Activated CD4-positive, alpha-beta T cell treated with anti-CD3 and anti-CD28 coated beads for 36 hours (primary cell): ENCODE results near the gene BHMT2. TPM values are rescaled to one million over a fixed set of nuclear protein-coding genes. Genes with fewer than 3 reads are reported as not detected.

Experiments used
- ATAC-seq: fragments of 200-7000 bp; cut with Tn5 transposase; one replicate; pipeline ENCODE4 v1.10.0; 2021; ENCODE audit warnings: mild to moderate bottlenecking, moderate library complexity
- CTCF ChIA-PET: fragments of 350-600 bp; sonication (Branson Sonifier 250); formaldehyde crosslinking; loops from one replicate; lab custom pipeline; 2021; ENCODE audit warnings: antibody characterized with exemption; lab: Charles Lee
- POLR2A ChIA-PET: fragments of 350-600 bp; sonication (Branson Sonifier 250); formaldehyde crosslinking; loops from one replicate; lab custom pipeline; 2021; ENCODE audit warnings: antibody characterized with exemption, inconsistent platforms; lab: Charles Lee
- DNase-seq: peaks from one replicate; pipeline ENCODE4 v3.0.0-alpha.2; 2020
- H3K27ac Mint-ChIP-seq: one replicate; pipeline ENCODE4 v1.8.0; 2021; ENCODE audit warnings: mixed read lengths
- H3K27me3 Mint-ChIP-seq: one replicate; pipeline ENCODE4 v1.8.0; 2021; ENCODE audit warnings: mixed read lengths
- H3K36me3 Mint-ChIP-seq: one replicate; pipeline ENCODE4 v1.8.0; 2021; ENCODE audit warnings: low read depth, mixed read lengths
- H3K4me1 Mint-ChIP-seq: one replicate; pipeline ENCODE4 v1.8.0; 2021; ENCODE audit warnings: mixed read lengths
- H3K4me3 Mint-ChIP-seq: one replicate; pipeline ENCODE4 v1.8.0; 2021; ENCODE audit warnings: mild to moderate bottlenecking, moderate library complexity, mixed read lengths
- H3K9me3 Mint-ChIP-seq: one replicate; pipeline ENCODE4 v1.8.0; 2021; ENCODE audit warnings: low read depth, mixed read lengths
- intact Hi-C, 2 experiments: fragments of 100-400 bp; cut with DNase I in 1 of 2; cut with micrococcal nuclease in 1 of 2; formaldehyde crosslinking; loops; one replicate each; pipeline versions ENCODE4 v1.14.2 to v1.15.1; 2022 to 2024; cut with DNase I, micrococcal nuclease
- total RNA-seq, 2 experiments: library from RNA; stranded (reverse); gene quantifications; one replicate each; pipeline ENCODE4 v1.2.3, GENCODE V29; 2021

BHMT2 gene
- total RNA-seq, 2 experiments from 2014 or later, result not detected

DNA sequence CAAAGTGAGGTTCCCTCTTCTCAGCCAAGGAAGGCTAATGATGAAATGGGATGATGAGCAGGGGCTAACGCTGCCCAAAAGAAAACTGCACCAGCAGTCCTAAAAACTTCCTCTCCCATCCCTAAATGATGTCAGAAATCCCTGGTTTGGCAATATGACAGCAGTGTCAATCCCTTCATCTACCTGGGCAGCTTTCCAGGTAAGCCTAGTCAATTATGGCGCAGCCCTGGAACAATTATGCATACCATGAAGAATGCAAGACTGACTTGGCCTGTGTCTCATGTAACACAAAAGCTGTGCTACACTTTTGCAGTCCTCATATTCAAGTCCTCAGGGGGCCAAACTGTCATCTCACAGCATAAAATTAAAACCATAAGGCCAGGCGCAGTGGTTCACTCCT lies 7.1 kb upstream of the BHMT2 start:
- no peak for ATAC-seq
- H3K27me3 Mint-ChIP-seq, result peaks cover 13% of the 10 kb centered on the region
- H3K4me3 Mint-ChIP-seq, result no peak overlapping the region
- H3K36me3 Mint-ChIP-seq, result no peaks in the 10 kb centered on the region
- intact Hi-C loops, result no loop called here
- ChIA-PET CTCF (interaction anchor here (1.1 to 2.0 kb wide), 2 partner anchors 37 to 70 kb away, joined by 3 to 6 read pairs; no protein-coding TSS in a partner anchor), POLR2A (no interaction called here)
- no peak overlapping the region for H3K27ac Mint-ChIP-seq
- no peaks in the 10 kb centered on the region for H3K9me3 Mint-ChIP-seq
- no peaks in the 10 kb centered on the region for H3K4me1 Mint-ChIP-seq
- DNase-seq, result no peak

DNA sequence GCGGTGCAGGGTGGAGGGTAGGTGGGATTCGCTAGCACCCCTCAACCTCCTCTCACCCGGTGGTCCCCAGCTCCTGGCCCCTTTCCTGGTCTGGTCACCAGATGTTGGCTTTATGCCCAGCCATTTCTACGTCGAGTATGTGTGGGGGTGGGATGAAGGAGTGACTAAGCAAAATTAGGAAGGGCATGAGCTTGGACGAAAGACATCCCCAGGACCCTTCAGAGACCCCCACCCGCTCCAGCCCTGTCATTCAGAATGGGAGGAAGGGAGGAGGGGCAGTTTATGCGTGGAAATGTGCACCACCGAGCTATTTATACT lies 742 bp downstream of the BHMT2 start:
- CTCF ChIA-PET, result interaction anchor here (1.2 to 1.5 kb wide), 2 partner anchors 13 to 63 kb away, joined by 4 read pairs; no protein-coding TSS in a partner anchor
- H3K4me1 Mint-ChIP-seq, result no peaks in the 10 kb centered on the region

DNA sequence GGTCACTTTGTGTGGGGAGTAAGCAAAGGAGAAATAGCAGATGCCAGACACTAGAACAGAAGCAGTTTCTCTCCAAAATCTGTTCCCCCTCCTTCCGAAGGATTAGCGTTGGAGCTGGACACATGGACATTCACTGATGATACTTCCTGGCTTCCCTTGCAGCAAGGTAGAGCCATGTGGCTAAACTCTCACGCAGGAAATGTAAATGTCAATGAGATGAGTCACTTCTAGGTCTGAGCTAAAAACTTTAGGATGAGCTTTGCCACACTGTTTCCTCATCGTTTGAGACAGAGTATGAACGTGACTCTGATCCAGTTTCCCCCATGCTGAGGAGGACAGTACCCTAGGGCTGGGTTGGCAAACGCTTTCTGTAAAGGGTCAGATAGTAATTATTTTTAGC lies 5.1 kb downstream of the BHMT2 start:
- ChIA-PET POLR2A (interaction anchor here (0.6 kb wide), 1 partner anchor 294 kb away, joined by 3 read pairs; no protein-coding TSS in a partner anchor), CTCF (interaction anchor here (1.1 to 1.5 kb wide), 5 partner anchors 9 to 58 kb away, joined by 3 to 6 read pairs (median 4); no protein-coding TSS in a partner anchor)
- ATAC-seq (peak; percentile 30), DNase-seq (no peak)
- no peak overlapping the region for H3K27ac Mint-ChIP-seq
- H3K4me3 Mint-ChIP-seq, result no peak overlapping the region
- H3K36me3 Mint-ChIP-seq, result no peaks in the 10 kb centered on the region
- intact Hi-C loops, result no loop called here
- peaks cover 5% of the 10 kb centered on the region for H3K4me1 Mint-ChIP-seq
- peaks cover 2% of the 10 kb centered on the region for H3K9me3 Mint-ChIP-seq
- H3K27me3 Mint-ChIP-seq, result peaks cover 18% of the 10 kb centered on the region

More for the DNA sequence above, 742 bp downstream of the BHMT2 start:
- Mint-ChIP-seq H3K9me3 (peaks cover 2% of the 10 kb centered on the region), H3K27me3 (peaks cover 33% of the 10 kb centered on the region), H3K4me3 (no peak overlapping the region), H3K36me3 (no peaks in the 10 kb centered on the region), H3K27ac (no peak overlapping the region)
- ATAC-seq (no peak), DNase-seq (no peak)
- intact Hi-C loops, result no loop called here
- POLR2A ChIA-PET, result no interaction called here

DNA sequence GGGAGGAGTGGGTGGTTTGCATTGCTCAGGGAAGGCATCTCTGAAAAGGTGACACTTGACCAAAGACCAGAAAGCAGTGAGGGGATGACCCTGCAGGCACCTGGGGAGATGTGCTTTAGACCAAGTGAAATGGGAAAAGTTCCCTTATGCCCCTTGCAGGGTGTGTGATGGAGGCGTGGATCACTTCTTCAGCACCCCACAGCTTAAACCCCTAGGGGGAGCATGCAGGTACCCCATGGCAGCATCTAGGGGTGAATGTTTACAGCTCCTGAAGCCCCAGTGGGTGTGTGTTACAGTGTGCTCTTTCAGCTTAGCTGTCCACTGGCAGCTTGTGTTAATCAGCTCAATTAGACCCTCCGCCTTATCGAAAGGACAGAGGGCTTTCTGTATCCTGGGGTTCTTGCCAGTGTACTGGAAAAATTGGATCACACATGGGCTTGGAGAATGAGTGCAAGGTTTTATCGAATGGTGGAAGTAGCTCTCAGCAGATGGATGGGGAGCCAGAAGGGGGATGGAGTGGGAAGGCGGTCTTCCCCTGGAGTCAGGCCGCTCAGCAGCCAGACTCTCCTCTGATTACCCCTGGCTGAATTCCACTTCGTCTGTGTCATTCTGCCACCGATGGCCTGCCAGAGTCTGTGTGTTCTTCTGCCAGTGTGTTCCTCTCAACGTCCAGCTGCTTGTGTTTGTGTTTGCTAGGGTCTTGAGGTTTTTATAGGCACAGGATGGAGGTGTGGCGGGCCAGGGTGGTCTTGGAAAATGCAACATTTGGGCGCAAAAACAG lies 6.3 kb downstream of the BHMT2 start:
- Mint-ChIP-seq H3K9me3 (peaks cover 2% of the 10 kb centered on the region), H3K27me3 (peaks cover 12% of the 10 kb centered on the region), H3K27ac (no peak overlapping the region), H3K36me3 (no peaks in the 10 kb centered on the region), H3K4me1 (peaks cover 5% of the 10 kb centered on the region), H3K4me3 (no peak overlapping the region)
- ATAC-seq, result no peak
- ChIA-PET POLR2A (no interaction called here), CTCF (interaction anchor here (1.2 kb wide), 1 partner anchor 57 kb away, joined by 6 read pairs; no protein-coding TSS in a partner anchor)
- DNase-seq, result no peak
- intact Hi-C loops, result no loop called here

DNA sequence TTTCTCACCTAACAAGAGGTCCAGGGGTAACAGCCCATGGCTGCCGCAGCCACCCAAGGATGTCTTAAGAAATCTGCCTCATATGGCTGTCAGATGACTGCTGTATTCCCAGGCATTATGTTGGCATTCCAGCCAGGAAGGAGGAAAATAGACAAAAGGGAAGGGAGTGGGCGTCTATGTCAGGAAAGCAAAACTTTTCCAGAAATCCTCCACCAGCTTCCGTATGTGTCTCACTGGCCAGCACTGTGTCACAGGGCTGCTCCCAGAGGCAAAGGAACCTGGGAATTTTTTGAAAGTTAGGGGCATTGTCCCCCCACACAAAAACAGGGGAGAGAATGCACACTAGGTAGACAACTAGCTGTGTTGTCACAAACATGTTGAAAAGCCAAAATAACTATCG lies 7.3 kb downstream of the BHMT2 start:
- intact Hi-C loops, result no loop called here
- ChIA-PET POLR2A (no interaction called here), CTCF (interaction anchor here (0.6 kb wide), 1 partner anchor 556 kb away, joined by 3 read pairs; no protein-coding TSS in a partner anchor)
- Mint-ChIP-seq H3K4me1 (peaks cover 5% of the 10 kb centered on the region), H3K27me3 (peaks cover 3% of the 10 kb centered on the region), H3K4me3 (no peak overlapping the region), H3K27ac (no peak overlapping the region), H3K36me3 (no peaks in the 10 kb centered on the region), H3K9me3 (peaks cover 2% of the 10 kb centered on the region)
- DNase-seq, result no peak
- ATAC-seq, result no peak

DNA sequence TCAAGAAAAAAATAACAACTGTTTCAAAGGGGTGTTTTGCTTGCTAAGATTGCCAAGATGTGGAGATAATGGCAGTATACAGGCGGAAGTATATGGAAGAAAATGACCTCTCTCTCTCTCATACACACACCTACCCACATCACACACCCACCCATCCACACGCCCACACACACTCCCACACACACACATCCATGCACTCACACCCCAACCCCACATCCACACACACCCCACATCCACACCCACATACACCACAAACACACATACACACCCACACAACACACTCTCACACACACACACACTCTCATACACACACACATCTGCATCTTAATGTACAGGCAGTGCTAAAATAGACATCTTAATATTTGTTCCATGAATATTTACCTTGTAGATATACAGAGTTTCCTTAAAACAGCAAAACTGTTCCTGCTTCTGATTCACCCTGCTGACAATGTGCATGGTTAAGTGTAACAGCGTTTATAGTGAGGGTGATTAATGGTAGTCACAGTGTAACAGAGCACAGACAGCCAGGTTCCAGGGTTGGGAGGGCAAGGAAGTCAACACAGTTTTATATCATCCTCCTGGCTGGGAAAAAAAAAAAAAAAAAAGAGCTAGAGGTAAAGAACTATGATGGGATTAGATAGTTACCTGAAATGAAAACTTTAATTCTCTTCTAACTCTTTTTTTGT lies 8.3 kb downstream of the BHMT2 start:
- Mint-ChIP-seq H3K27me3 (no peaks in the 10 kb centered on the region), H3K36me3 (no peaks in the 10 kb centered on the region), H3K4me3 (no peak overlapping the region), H3K9me3 (no peaks in the 10 kb centered on the region), H3K4me1 (peaks cover 5% of the 10 kb centered on the region), H3K27ac (no peak overlapping the region)
- no peak for DNase-seq
- POLR2A ChIA-PET, result interaction anchor here (0.5 kb wide), 1 partner anchor 114 kb away, joined by 4 read pairs; no protein-coding TSS in a partner anchor
- intact Hi-C loops, result no loop called here
- ATAC-seq, result no peak
- CTCF ChIA-PET, result interaction anchor here (0.6 to 1.6 kb wide), 3 partner anchors 13 to 793 kb away, joined by 3 to 4 read pairs (median 3); no protein-coding TSS in a partner anchor

DNA sequence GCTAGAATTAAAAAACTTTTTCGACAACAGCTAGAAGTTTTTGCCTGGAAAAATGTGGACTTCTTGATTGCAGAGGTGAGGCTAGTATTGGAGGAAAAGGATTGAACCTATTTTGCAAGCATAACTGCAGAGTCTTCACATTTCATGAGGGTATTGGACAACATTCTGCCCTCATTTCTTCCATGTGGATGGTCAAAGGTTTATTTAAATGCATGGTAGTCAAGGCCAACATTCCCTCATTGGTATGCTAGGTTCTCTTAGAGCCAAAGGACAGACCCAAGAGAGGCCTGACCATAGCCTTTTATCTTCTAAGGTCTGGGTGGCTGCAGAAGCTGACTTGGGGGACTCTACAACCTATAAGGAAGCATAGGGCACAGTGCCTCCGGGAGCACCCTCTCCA lies 11.2 kb downstream of the BHMT2 start:
- H3K36me3 Mint-ChIP-seq, result no peaks in the 10 kb centered on the region
- H3K27ac Mint-ChIP-seq, result no peak overlapping the region
- no peaks in the 10 kb centered on the region for H3K9me3 Mint-ChIP-seq
- ChIA-PET CTCF (no interaction called here), POLR2A (interaction anchor here (0.6 kb wide), 1 partner anchor 325 kb away, joined by 3 read pairs; no protein-coding TSS in a partner anchor)
- DNase-seq (no peak), ATAC-seq (no peak)
- no peaks in the 10 kb centered on the region for H3K27me3 Mint-ChIP-seq
- peaks cover 5% of the 10 kb centered on the region for H3K4me1 Mint-ChIP-seq
- intact Hi-C loops, result no loop called here
- H3K4me3 Mint-ChIP-seq, result no peak overlapping the region

DNA sequence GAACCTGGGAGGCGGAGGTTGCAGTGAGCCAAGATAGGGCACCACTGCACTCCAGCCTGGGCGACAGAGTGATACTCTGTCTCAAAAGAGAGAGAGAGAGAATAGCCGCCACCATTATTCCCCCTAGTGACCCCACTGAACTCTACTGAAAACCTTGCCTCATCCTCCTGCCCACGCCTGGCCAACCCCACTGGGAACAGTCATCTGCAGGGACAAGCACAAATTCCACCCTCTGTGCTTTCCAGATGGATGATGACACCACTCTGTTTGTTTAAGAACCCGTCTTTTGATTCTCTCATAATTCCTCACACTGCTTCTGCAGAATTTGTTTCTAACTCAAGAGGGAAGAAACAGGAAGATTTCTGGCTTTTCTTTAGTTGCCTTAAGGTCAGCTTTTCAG lies 12.2 kb downstream of the BHMT2 start:
- Mint-ChIP-seq H3K4me1 (peaks cover 5% of the 10 kb centered on the region), H3K27ac (no peak overlapping the region), H3K36me3 (no peaks in the 10 kb centered on the region), H3K4me3 (no peak overlapping the region), H3K9me3 (no peaks in the 10 kb centered on the region), H3K27me3 (no peaks in the 10 kb centered on the region)
- POLR2A ChIA-PET, result no interaction called here
- CTCF ChIA-PET, result interaction anchor here (0.6 kb wide), 1 partner anchor 182 kb away, joined by 3 read pairs; no protein-coding TSS in a partner anchor
- DNase-seq (no peak), ATAC-seq (no peak)
- intact Hi-C loops, result no loop called here

DNA sequence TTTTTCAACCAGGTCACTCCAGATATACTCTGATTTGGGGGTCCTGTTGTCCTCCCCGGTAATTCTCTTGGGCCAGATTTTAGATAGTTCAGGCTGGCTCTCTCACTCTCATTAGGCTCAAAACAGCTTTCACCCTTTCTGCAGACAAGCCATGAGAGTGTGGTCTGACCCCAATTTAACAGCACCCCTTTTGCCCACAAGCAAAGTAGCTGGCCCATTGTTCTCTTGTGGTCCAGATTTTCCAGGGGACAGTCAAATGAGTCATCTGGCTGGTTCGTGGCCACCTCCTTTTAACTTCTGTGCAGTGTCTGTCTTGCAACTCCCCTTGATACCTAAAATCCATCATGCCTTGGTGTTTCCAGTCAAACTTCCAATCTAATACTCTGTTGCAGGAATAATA lies 16.5 kb downstream of the BHMT2 start:
- Mint-ChIP-seq H3K27me3 (peaks cover 3% of the 10 kb centered on the region), H3K27ac (no peak overlapping the region), H3K9me3 (no peaks in the 10 kb centered on the region), H3K4me1 (no peaks in the 10 kb centered on the region), H3K4me3 (no peak overlapping the region), H3K36me3 (no peaks in the 10 kb centered on the region)
- ChIA-PET CTCF (no interaction called here), POLR2A (interaction anchor here (0.7 kb wide), 1 partner anchor 1050 kb away, joined by 3 read pairs; no protein-coding TSS in a partner anchor)
- no peak for ATAC-seq
- intact Hi-C loops, result no loop called here
- DNase-seq, result no peak

DNA sequence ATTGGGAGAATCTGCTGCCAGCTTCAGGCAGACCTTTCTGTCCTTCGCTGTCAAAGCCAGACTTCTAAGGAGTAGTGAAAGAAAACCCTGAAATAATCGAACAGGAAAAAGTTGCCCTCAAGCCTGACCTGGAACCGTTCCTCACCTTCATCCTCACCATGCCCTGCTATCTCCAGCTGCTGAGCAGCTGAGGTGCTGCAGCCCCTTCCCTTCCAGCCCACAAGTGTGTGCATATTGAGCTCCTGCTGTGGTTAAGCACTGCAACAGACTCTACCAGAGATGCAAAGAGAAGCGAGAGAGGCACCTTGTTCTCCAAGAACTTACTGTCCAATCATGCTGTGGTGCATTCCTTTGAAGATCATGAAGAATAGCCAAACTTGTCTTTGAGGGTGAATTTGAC lies 18.9 kb downstream of the BHMT2 start:
- no peaks in the 10 kb centered on the region for H3K9me3 Mint-ChIP-seq
- POLR2A ChIA-PET, result no interaction called here

DNA sequence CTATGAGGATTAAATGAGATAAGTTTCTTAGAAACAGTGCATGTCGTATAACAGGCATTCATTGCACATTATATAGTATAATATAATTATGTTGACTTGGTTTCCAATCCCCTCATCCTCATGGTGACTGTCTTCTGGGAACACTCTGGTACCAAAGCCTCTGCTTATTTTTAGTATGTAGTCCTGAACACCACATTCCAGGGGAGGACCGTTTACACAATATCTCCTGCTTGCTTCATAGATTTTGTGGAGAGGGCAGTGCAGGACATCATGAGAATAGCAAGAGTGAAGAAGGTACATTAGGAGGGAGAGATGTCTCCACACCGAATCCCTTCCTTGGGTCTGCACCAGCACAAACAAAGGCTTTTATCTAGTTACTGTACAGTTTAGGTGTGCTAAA lies 21.5 kb downstream of the BHMT2 start:
- Mint-ChIP-seq H3K27me3 (peaks cover 8% of the 10 kb centered on the region), H3K4me1 (no peaks in the 10 kb centered on the region), H3K36me3 (no peaks in the 10 kb centered on the region), H3K9me3 (no peaks in the 10 kb centered on the region), H3K4me3 (no peak overlapping the region), H3K27ac (no peak overlapping the region)
- ATAC-seq (no peak), DNase-seq (no peak)
- CTCF ChIA-PET, result no interaction called here
- POLR2A ChIA-PET, result no interaction called here
- intact Hi-C loops, result no loop called here

More for the DNA sequence above, 18.9 kb downstream of the BHMT2 start:
- ATAC-seq (no peak), DNase-seq (no peak)
- no peaks in the 10 kb centered on the region for H3K36me3 Mint-ChIP-seq
- peaks cover 3% of the 10 kb centered on the region for H3K27me3 Mint-ChIP-seq
- CTCF ChIA-PET, result interaction anchor here (0.7 to 1.5 kb wide), 3 partner anchors 45 to 822 kb away, joined by 3 to 4 read pairs (median 3); no protein-coding TSS in a partner anchor
- H3K4me1 Mint-ChIP-seq, result no peaks in the 10 kb centered on the region
- intact Hi-C loops, result no loop called here
- no peak overlapping the region for H3K4me3 Mint-ChIP-seq
- H3K27ac Mint-ChIP-seq, result no peak overlapping the region
